ENCODE results near the gene WDR90. TPM values are rescaled to one million over a fixed set of nuclear protein-coding genes. Genes with fewer than 3 reads are reported as not detected.

Gene WDR90
- total and polyA plus RNA-seq, 2 of the 13 experiments (the other 11 are each of a cell fraction or from before 2014, with no cell fraction given), result 14.9 to 28.9 TPM

DNA sequence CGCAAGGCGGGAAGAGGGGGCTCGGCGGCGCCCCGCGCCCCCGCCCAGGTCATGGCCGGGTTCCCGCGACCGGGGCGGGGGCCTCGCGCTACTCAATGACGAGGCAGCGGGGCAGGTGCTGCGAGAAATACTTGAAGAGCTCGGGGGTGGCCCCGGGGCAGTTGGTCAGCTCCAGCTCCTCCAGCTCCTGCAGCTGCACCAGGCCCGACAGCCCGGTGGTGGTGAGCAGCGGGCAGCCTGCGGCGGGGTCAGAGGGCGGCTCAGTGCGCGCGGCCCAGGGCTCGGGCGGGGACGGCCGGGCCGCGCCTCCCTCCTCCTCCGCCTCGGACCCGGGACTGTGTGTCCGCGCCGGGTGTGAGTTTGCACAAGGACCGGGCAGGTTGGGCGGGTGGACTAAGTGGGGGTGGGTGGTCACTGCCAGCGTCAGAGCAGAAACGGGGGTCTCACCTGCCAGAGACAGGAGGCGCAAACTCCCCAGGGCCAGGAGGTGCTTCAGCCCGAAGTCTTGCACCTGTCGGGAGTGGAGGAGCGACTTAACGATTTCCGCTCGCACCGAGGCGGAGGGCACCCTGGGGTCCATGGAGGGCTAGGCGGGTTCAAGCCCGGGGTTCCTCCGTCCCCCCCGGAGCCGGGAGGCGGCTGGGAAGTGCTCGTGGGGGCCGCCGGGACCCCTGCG is 45.2 kb downstream of the WDR90 start (continued):
- TF ChIP-seq, protein P1, sequence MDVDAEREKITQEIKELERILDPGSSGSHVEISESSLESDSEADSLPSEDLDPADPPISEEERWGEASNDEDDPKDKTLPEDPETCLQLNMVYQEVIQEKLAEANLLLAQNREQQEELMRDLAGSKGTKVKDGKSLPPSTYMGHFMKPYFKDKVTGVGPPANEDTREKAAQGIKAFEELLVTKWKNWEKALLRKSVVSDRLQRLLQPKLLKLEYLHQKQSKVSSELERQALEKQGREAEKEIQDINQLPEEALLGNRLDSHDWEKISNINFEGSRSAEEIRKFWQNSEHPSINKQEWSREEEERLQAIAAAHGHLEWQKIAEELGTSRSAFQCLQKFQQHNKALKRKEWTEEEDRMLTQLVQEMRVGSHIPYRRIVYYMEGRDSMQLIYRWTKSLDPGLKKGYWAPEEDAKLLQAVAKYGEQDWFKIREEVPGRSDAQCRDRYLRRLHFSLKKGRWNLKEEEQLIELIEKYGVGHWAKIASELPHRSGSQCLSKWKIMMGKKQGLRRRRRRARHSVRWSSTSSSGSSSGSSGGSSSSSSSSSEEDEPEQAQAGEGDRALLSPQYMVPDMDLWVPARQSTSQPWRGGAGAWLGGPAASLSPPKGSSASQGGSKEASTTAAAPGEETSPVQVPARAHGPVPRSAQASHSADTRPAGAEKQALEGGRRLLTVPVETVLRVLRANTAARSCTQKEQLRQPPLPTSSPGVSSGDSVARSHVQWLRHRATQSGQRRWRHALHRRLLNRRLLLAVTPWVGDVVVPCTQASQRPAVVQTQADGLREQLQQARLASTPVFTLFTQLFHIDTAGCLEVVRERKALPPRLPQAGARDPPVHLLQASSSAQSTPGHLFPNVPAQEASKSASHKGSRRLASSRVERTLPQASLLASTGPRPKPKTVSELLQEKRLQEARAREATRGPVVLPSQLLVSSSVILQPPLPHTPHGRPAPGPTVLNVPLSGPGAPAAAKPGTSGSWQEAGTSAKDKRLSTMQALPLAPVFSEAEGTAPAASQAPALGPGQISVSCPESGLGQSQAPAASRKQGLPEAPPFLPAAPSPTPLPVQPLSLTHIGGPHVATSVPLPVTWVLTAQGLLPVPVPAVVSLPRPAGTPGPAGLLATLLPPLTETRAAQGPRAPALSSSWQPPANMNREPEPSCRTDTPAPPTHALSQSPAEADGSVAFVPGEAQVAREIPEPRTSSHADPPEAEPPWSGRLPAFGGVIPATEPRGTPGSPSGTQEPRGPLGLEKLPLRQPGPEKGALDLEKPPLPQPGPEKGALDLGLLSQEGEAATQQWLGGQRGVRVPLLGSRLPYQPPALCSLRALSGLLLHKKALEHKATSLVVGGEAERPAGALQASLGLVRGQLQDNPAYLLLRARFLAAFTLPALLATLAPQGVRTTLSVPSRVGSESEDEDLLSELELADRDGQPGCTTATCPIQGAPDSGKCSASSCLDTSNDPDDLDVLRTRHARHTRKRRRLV (CRISPR knock-in tag; IDR thresholded peaks at IDR 0.05), result no peak
- TF ChIP-seq ATAD3A (CRISPR knock-in tag; IDR thresholded peaks at IDR 0.05) (no peak), ZFP36 (IDR thresholded peaks at IDR 0.05; ENCODE audit: borderline replicate concordance, low read depth, low read length, partially characterized antibody) (no peak), ZFY (CRISPR knock-in tag; IDR thresholded peaks at IDR 0.05) (peak; percentile 36; the same call in 1 of the 2 replicates), ZNF549 (CRISPR knock-in tag; IDR thresholded peaks at IDR 0.05) (0 out of 2 replicates have a peak, but pooled peaks have one; percentile 22), ZFX (CRISPR knock-in tag; IDR thresholded peaks at IDR 0.05; ENCODE audit: low read depth) (0 out of 2 replicates have a peak, but pooled peaks have one; percentile 21), NR2F1 (CRISPR knock-in tag; IDR thresholded peaks at IDR 0.05) (peak in 1 of 2 experiments; percentile 18; a peak in 1 of 4 replicates), MYC (CRISPR knock-in tag; IDR thresholded peaks at IDR 0.05; ENCODE audit: borderline replicate concordance) (0 out of 2 replicates have a peak, but pooled peaks have one; percentile 10), ZNF607 (CRISPR knock-in tag; IDR thresholded peaks at IDR 0.05; ENCODE audit: borderline replicate concordance) (no peak), GABPB1 (CRISPR knock-in tag; IDR thresholded peaks at IDR 0.05) (0 out of 2 replicates have a peak, but pooled peaks have one; percentile 13), ARID2 (CRISPR knock-in tag; IDR thresholded peaks at IDR 0.05; ENCODE audit: borderline replicate concordance) (no peak), MEF2D (CRISPR knock-in tag; IDR thresholded peaks at IDR 0.05) (no peak)
- TF ChIP-seq, protein P2, sequence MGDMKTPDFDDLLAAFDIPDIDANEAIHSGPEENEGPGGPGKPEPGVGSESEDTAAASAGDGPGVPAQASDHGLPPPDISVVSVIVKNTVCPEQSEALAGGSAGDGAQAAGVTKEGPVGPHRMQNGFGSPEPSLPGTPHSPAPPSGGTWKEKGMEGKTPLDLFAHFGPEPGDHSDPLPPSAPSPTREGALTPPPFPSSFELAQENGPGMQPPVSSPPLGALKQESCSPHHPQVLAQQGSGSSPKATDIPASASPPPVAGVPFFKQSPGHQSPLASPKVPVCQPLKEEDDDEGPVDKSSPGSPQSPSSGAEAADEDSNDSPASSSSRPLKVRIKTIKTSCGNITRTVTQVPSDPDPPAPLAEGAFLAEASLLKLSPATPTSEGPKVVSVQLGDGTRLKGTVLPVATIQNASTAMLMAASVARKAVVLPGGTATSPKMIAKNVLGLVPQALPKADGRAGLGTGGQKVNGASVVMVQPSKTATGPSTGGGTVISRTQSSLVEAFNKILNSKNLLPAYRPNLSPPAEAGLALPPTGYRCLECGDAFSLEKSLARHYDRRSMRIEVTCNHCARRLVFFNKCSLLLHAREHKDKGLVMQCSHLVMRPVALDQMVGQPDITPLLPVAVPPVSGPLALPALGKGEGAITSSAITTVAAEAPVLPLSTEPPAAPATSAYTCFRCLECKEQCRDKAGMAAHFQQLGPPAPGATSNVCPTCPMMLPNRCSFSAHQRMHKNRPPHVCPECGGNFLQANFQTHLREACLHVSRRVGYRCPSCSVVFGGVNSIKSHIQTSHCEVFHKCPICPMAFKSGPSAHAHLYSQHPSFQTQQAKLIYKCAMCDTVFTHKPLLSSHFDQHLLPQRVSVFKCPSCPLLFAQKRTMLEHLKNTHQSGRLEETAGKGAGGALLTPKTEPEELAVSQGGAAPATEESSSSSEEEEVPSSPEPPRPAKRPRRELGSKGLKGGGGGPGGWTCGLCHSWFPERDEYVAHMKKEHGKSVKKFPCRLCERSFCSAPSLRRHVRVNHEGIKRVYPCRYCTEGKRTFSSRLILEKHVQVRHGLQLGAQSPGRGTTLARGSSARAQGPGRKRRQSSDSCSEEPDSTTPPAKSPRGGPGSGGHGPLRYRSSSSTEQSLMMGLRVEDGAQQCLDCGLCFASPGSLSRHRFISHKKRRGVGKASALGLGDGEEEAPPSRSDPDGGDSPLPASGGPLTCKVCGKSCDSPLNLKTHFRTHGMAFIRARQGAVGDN (CRISPR knock-in tag; IDR thresholded peaks at IDR 0.05), result peak; percentile 48
- TF ChIP-seq, protein P3, sequence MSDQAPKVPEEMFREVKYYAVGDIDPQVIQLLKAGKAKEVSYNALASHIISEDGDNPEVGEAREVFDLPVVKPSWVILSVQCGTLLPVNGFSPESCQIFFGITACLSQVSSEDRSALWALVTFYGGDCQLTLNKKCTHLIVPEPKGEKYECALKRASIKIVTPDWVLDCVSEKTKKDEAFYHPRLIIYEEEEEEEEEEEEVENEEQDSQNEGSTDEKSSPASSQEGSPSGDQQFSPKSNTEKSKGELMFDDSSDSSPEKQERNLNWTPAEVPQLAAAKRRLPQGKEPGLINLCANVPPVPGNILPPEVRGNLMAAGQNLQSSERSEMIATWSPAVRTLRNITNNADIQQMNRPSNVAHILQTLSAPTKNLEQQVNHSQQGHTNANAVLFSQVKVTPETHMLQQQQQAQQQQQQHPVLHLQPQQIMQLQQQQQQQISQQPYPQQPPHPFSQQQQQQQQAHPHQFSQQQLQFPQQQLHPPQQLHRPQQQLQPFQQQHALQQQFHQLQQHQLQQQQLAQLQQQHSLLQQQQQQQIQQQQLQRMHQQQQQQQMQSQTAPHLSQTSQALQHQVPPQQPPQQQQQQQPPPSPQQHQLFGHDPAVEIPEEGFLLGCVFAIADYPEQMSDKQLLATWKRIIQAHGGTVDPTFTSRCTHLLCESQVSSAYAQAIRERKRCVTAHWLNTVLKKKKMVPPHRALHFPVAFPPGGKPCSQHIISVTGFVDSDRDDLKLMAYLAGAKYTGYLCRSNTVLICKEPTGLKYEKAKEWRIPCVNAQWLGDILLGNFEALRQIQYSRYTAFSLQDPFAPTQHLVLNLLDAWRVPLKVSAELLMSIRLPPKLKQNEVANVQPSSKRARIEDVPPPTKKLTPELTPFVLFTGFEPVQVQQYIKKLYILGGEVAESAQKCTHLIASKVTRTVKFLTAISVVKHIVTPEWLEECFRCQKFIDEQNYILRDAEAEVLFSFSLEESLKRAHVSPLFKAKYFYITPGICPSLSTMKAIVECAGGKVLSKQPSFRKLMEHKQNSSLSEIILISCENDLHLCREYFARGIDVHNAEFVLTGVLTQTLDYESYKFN (CRISPR knock-in tag; conservative IDR thresholded peaks at IDR 0.05), result no peak
